Effector memory CD4-positive, alpha-beta T cell (primary cell): ENCODE data around the gene OSBPL5.

ENCODE experiments used
- DNase-seq, 3 donors: peaks; one replicate each; pipeline ENCODE4 v3.0.0-alpha.2; 2020
- H3K27ac ChIP-seq: 2 replicates; pipeline ENCODE4 v1.7.0; 2013; ENCODE audit warnings: mild to moderate bottlenecking, low read length, moderate library complexity; ENCODE audit not compliant: insufficient read depth, poor library complexity, severe bottlenecking
- H3K27me3 ChIP-seq: replicated peaks from 2 replicates; pipeline ENCODE4 v1.7.0; 2013; ENCODE audit warnings: mild to moderate bottlenecking, low read length; ENCODE audit not compliant: insufficient read depth, control insufficient read depth, poor library complexity, severe bottlenecking
- H3K36me3 ChIP-seq: 2 replicates; pipeline ENCODE4 v1.7.0; 2013; ENCODE audit warnings: mild to moderate bottlenecking, low read length, moderate library complexity; ENCODE audit not compliant: control insufficient read depth, insufficient read depth
- H3K4me1 ChIP-seq: 2 replicates; pipeline ENCODE4 v1.7.0; 2013; ENCODE audit warnings: low read length, mild to moderate bottlenecking; ENCODE audit not compliant: control insufficient read depth, insufficient read depth, poor library complexity, severe bottlenecking
- H3K4me3 ChIP-seq: 2 replicates; pipeline ENCODE4 v1.7.0; 2013; ENCODE audit warnings: low read length, low read depth, mild to moderate bottlenecking; ENCODE audit not compliant: insufficient read depth, poor library complexity, severe bottlenecking
- H3K9me3 ChIP-seq: 2 replicates; pipeline ENCODE4 v1.7.0; 2013; ENCODE audit warnings: mild to moderate bottlenecking, low read length, moderate library complexity; ENCODE audit not compliant: control insufficient read depth

The OSBPL5 gene

GRCh38 chr11:3156661-3157311, 8.3 kb downstream of the OSBPL5 start:
- H3K9me3 ChIP-seq = no peaks in the 10 kb centered on the region
- H3K4me3 ChIP-seq = no peak overlapping the region
- DNase-seq = no peak
- H3K27ac ChIP-seq = no peak overlapping the region
- no peaks in the 10 kb centered on the region for H3K4me1 ChIP-seq
- H3K27me3 ChIP-seq = no peaks in the 10 kb centered on the region
- no peaks in the 10 kb centered on the region for H3K36me3 ChIP-seq

GRCh38 chr11:3156282-3156660, 8.8 kb downstream of the OSBPL5 start:
- no peaks in the 10 kb centered on the region for H3K36me3 ChIP-seq
- no peaks in the 10 kb centered on the region for H3K27me3 ChIP-seq
- no peaks in the 10 kb centered on the region for H3K4me1 ChIP-seq
- H3K4me3 ChIP-seq = no peak overlapping the region
- no peak overlapping the region for H3K27ac ChIP-seq
- no peak for DNase-seq
- H3K9me3 ChIP-seq = no peaks in the 10 kb centered on the region

- no peaks in the 10 kb centered on the region for H3K36me3 ChIP-seq
- H3K27ac ChIP-seq = no peak overlapping the region
- H3K4me3 ChIP-seq = no peak overlapping the region
- H3K9me3 ChIP-seq = no peaks in the 10 kb centered on the region
- DNase-seq = no peak
- H3K27me3 ChIP-seq = no peaks in the 10 kb centered on the region
- no peaks in the 10 kb centered on the region for H3K4me1 ChIP-seq
Measured at GRCh38 chr11:3155691-3156258, 9.3 kb downstream of the OSBPL5 start.

GRCh38 chr11:3155216-3155615, 9.9 kb downstream of the OSBPL5 start:
- Histone ChIP-seq H3K4me3 (no peak overlapping the region), H3K27me3 (no peaks in the 10 kb centered on the region), H3K9me3 (no peaks in the 10 kb centered on the region), H3K4me1 (no peaks in the 10 kb centered on the region), H3K36me3 (no peaks in the 10 kb centered on the region), H3K27ac (no peak overlapping the region)
- DNase-seq = no peak

- DNase-seq = no peak
- Histone ChIP-seq H3K9me3 (no peaks in the 10 kb centered on the region), H3K36me3 (no peaks in the 10 kb centered on the region), H3K27me3 (no peaks in the 10 kb centered on the region), H3K4me3 (no peak overlapping the region), H3K27ac (no peak overlapping the region), H3K4me1 (no peaks in the 10 kb centered on the region)
Measured at GRCh38 chr11:3154001-3154599, 11.0 kb downstream of the OSBPL5 start.

GRCh38 chr11:3153291-3153861, 11.7 kb downstream of the OSBPL5 start:
- DNase-seq = no peak
- Histone ChIP-seq H3K4me3 (no peak overlapping the region), H3K27me3 (no peaks in the 10 kb centered on the region), H3K27ac (no peak overlapping the region), H3K36me3 (no peaks in the 10 kb centered on the region), H3K4me1 (no peaks in the 10 kb centered on the region), H3K9me3 (no peaks in the 10 kb centered on the region)

- no peaks in the 10 kb centered on the region for H3K27me3 ChIP-seq
- no peak for DNase-seq
- H3K4me3 ChIP-seq = no peak overlapping the region
- no peak overlapping the region for H3K27ac ChIP-seq
- no peaks in the 10 kb centered on the region for H3K36me3 ChIP-seq
- H3K4me1 ChIP-seq = no peaks in the 10 kb centered on the region
- no peaks in the 10 kb centered on the region for H3K9me3 ChIP-seq
Measured at GRCh38 chr11:3152471-3153110, 12.5 kb downstream of the OSBPL5 start.

GRCh38 chr11:3150726-3151125, 14.4 kb downstream of the OSBPL5 start:
- Histone ChIP-seq H3K4me3 (no peak overlapping the region), H3K27ac (no peak overlapping the region), H3K27me3 (no peaks in the 10 kb centered on the region), H3K9me3 (no peaks in the 10 kb centered on the region), H3K36me3 (no peaks in the 10 kb centered on the region), H3K4me1 (no peaks in the 10 kb centered on the region)
- DNase-seq = no peak

GRCh38 chr11:3149852-3150188, 15.3 kb downstream of the OSBPL5 start:
- Histone ChIP-seq H3K27me3 (no peaks in the 10 kb centered on the region), H3K4me3 (no peak overlapping the region), H3K36me3 (no peaks in the 10 kb centered on the region)

More at GRCh38 chr11:3149852-3150188, 15.3 kb downstream of the OSBPL5 start:
- H3K9me3 ChIP-seq = no peaks in the 10 kb centered on the region
- H3K27ac ChIP-seq = no peak overlapping the region
- DNase-seq = no peak
- no peaks in the 10 kb centered on the region for H3K4me1 ChIP-seq
